ENCODE measurements around the gene HNF1B. TPM values are rescaled to one million over a fixed set of nuclear protein-coding genes. Genes with fewer than 3 reads are reported as not detected.
A peak's percentile ranks its signal among the peaks of the same experiment; 100 is the strongest.

Gene HNF1B
- polyA plus RNA-seq, 1 experiment, result not detected

- H3K27ac ChIP-seq (ENCODE audit: low read depth, low read length), result no peak overlapping the region
- no peak overlapping the region for H3K4me3 ChIP-seq (ENCODE audit: low read depth, low read length)
- H3K9me3 ChIP-seq (ENCODE audit: control insufficient read depth, insufficient read depth, low read length), result no peaks in the 10 kb centered on the region; the same call in 1 of the 2 replicates
- TF ChIP-seq CTCF (IDR thresholded peaks at IDR 0.05; ENCODE audit: low read depth, low read length), result peak; percentile 52
- DNase-seq (ENCODE audit: low read depth, low spot score), result no peak
- POLR2A ChIA-PET, result no interaction called here
- no peaks in the 10 kb centered on the region for H3K27me3 ChIP-seq (ENCODE audit: control insufficient read depth, insufficient read depth, low read length)
- CTCF ChIA-PET, result interaction anchor here (0.8 to 1.3 kb wide), 2 partner anchors 11 to 69 kb away, joined by 3 to 5 read pairs; no protein-coding TSS in a partner anchor
These were observed 43.4 kb downstream of the HNF1B start for GRCh38 chr17:37701496-37701898.

GRCh38 chr17:37700881-37701280, 44.0 kb downstream of the HNF1B start:
- no peaks in the 10 kb centered on the region; the same call in 1 of the 2 replicates for H3K9me3 ChIP-seq (ENCODE audit: control insufficient read depth, insufficient read depth, low read length)
- DNase-seq (ENCODE audit: low read depth, low spot score), result no peak
- H3K27me3 ChIP-seq (ENCODE audit: control insufficient read depth, insufficient read depth, low read length), result no peaks in the 10 kb centered on the region
- POLR2A ChIA-PET, result no interaction called here
- CTCF ChIA-PET, result interaction anchor here (0.8 to 1.3 kb wide), 2 partner anchors 12 to 69 kb away, joined by 3 to 5 read pairs; no protein-coding TSS in a partner anchor
- no peak for TF ChIP-seq CTCF (IDR thresholded peaks at IDR 0.05; ENCODE audit: low read depth, low read length)
- H3K27ac ChIP-seq (ENCODE audit: low read depth, low read length), result no peak overlapping the region
- no peak overlapping the region for H3K4me3 ChIP-seq (ENCODE audit: low read depth, low read length)

- peaks cover 5% of the 10 kb centered on the region for H3K9me3 ChIP-seq (ENCODE audit: control insufficient read depth, insufficient read depth, low read length)
- no peak overlapping the region for H3K4me3 ChIP-seq (ENCODE audit: low read depth, low read length)
- ChIA-PET CTCF (interaction anchor here (1.2 kb wide), 1 partner anchor 50 kb away, joined by 6 read pairs; no protein-coding TSS in a partner anchor), POLR2A (no interaction called here)
- no peak overlapping the region for H3K27ac ChIP-seq (ENCODE audit: low read depth, low read length)
- DNase-seq (ENCODE audit: low read depth, low spot score), result no peak
- H3K27me3 ChIP-seq (ENCODE audit: control insufficient read depth, insufficient read depth, low read length), result no peaks in the 10 kb centered on the region
- TF ChIP-seq CTCF (IDR thresholded peaks at IDR 0.05; ENCODE audit: low read depth, low read length), result no peak
These were observed 45.4 kb downstream of the HNF1B start for GRCh38 chr17:37699285-37699973.

- no peak overlapping the region for H3K27ac ChIP-seq (ENCODE audit: low read depth, low read length)
- ChIA-PET POLR2A (no interaction called here), CTCF (interaction anchor here (1.2 kb wide), 1 partner anchor 49 kb away, joined by 6 read pairs; no protein-coding TSS in a partner anchor)
- H3K9me3 ChIP-seq (ENCODE audit: control insufficient read depth, insufficient read depth, low read length), result peaks cover 5% of the 10 kb centered on the region
- TF ChIP-seq CTCF (IDR thresholded peaks at IDR 0.05; ENCODE audit: low read depth, low read length), result no peak
- no peak overlapping the region for H3K4me3 ChIP-seq (ENCODE audit: low read depth, low read length)
- DNase-seq (ENCODE audit: low read depth, low spot score), result no peak
- no peaks in the 10 kb centered on the region for H3K27me3 ChIP-seq (ENCODE audit: control insufficient read depth, insufficient read depth, low read length)
These were observed 46.0 kb downstream of the HNF1B start for GRCh38 chr17:37698911-37699255.

- TF ChIP-seq CTCF (IDR thresholded peaks at IDR 0.05; ENCODE audit: low read depth, low read length), result no peak
- DNase-seq (ENCODE audit: low read depth, low spot score), result no peak
- CTCF ChIA-PET, result no interaction called here
- POLR2A ChIA-PET, result no interaction called here
- no peaks in the 10 kb centered on the region for H3K27me3 ChIP-seq (ENCODE audit: control insufficient read depth, insufficient read depth, low read length)
- no peak overlapping the region for H3K27ac ChIP-seq (ENCODE audit: low read depth, low read length)
- peaks cover 5% of the 10 kb centered on the region for H3K9me3 ChIP-seq (ENCODE audit: control insufficient read depth, insufficient read depth, low read length)
- H3K4me3 ChIP-seq (ENCODE audit: low read depth, low read length), result no peak overlapping the region
These were observed 46.5 kb downstream of the HNF1B start for GRCh38 chr17:37698132-37698910.

All from AG04450 (cell line).